Keratinocyte (primary cell): ENCODE measurements around the gene ONECUT1. TPM values are rescaled to one million over a fixed set of nuclear protein-coding genes. Genes with fewer than 3 reads are reported as not detected.

ENCODE experiments used
- DNase-seq: peaks from one replicate; pipeline ENCODE4 v3.0.0-alpha.2; 2011; ENCODE audit warnings: low read depth, missing footprints, low spot score
- FAIRE-seq: peaks from 2 replicates; lab custom pipeline; 2011; peaks lifted over from hg19 to GRCh38; lab: Jason Lieb, UNC
- H2AFZ ChIP-seq: 2 replicates; pipeline ENCODE4 v1.6.0; 2012; ENCODE audit warnings: low read length, control low read depth, inconsistent platforms; ENCODE audit not compliant: control insufficient read depth
- H3K27ac ChIP-seq: 2 replicates; pipeline ENCODE4 v1.5.1; 2011; ENCODE audit warnings: low read length; ENCODE audit not compliant: control insufficient read depth, insufficient read depth
- H3K27me3 ChIP-seq: 3 replicates; pipeline ENCODE4 v1.6.0; 2011; ENCODE audit warnings: low read length; ENCODE audit not compliant: control insufficient read depth, insufficient read depth; ENCODE audit errors: extremely low read depth
- H3K36me3 ChIP-seq, 2 experiments: 2 replicates in 1 of 2; 3 replicates in 1 of 2; pipeline ENCODE4 v1.5.1; 2011; ENCODE audit warnings: low read length in 2 of 2, mild to moderate bottlenecking in 1 of 2; ENCODE audit not compliant: control insufficient read depth in 2 of 2, insufficient read depth in 2 of 2; ENCODE audit errors: extremely low read depth in 1 of 2
- H3K4me1 ChIP-seq: 3 replicates; pipeline ENCODE4 v1.5.1; 2011; ENCODE audit warnings: low read length; ENCODE audit not compliant: control insufficient read depth, insufficient read depth; ENCODE audit errors: extremely low read depth
- H3K4me2 ChIP-seq: 3 replicates; pipeline ENCODE4 v1.6.0; 2011; ENCODE audit warnings: low read depth, low read length; ENCODE audit not compliant: control insufficient read depth, insufficient read depth; ENCODE audit errors: extremely low read depth
- H3K4me3 ChIP-seq, 3 experiments: fragments of 200-600 bp in 1 of 3; sonication (generic) in 1 of 3; 2 replicates in 2 of 3; 3 replicates in 1 of 3; pipeline ENCODE4 v1.5.1; 2011 to 2016; ENCODE audit warnings: low read length in 3 of 3, mild to moderate bottlenecking in 3 of 3, control low read depth in 2 of 3, inconsistent platforms in 1 of 3, low read depth in 1 of 3, mixed read lengths in 1 of 3, mixed run types in 1 of 3, moderate library complexity in 1 of 3; ENCODE audit not compliant: control insufficient read depth in 2 of 3, insufficient read depth in 2 of 3; ENCODE audit errors: extremely low read depth in 1 of 3
- H3K79me2 ChIP-seq: 2 replicates; pipeline ENCODE4 v1.6.0; 2012; ENCODE audit warnings: low read length; ENCODE audit not compliant: control insufficient read depth, insufficient read depth
- H3K9ac ChIP-seq: 3 replicates; pipeline ENCODE4 v1.6.0; 2011; ENCODE audit warnings: low read length; ENCODE audit not compliant: control insufficient read depth, insufficient read depth; ENCODE audit errors: extremely low read depth
- H3K9me1 ChIP-seq: 3 replicates; pipeline ENCODE4 v1.6.0; 2011; ENCODE audit warnings: low read length; ENCODE audit not compliant: control insufficient read depth, insufficient read depth; ENCODE audit errors: extremely low read depth
- H3K9me3 ChIP-seq: 2 replicates; pipeline ENCODE4 v1.5.1; 2012; ENCODE audit warnings: low read depth, low read length; ENCODE audit not compliant: control insufficient read depth
- H4K20me1 ChIP-seq: 3 replicates; pipeline ENCODE4 v1.6.0; 2011; ENCODE audit warnings: low read length; ENCODE audit not compliant: control insufficient read depth, insufficient read depth; ENCODE audit errors: extremely low read depth
- EZH2 ChIP-seq: IDR thresholded peaks from one replicate; pipeline ENCODE4 v1.6.1; 2012; ENCODE audit warnings: inconsistent platforms, mild to moderate bottlenecking, low read length, moderate library complexity
- dilution Hi-C: fragments of 300-500 bp; cut with MboI; formaldehyde crosslinking; loops from one replicate; pipeline ENCODE4 v1.7.0; 2020; ENCODE audit warnings: low sequenced_read_pairs; ENCODE audit not compliant: extremely low pct_ligation_motif_present
- polyA plus RNA-seq, 5 experiments: library from polyadenylated mRNA; depleted of rRNA in 3 of 5; stranded (reverse) in 3 of 5; stranded (forward) in 1 of 5; unstranded in 1 of 5; fragments of >200 nt; gene quantifications; 1 replicate in 1 of 5; 2 replicates in 3 of 5; 3 replicates in 1 of 5; pipeline versions ENCODE4 v1.2.1 to v1.2.3, GENCODE V29; 2011 to 2012; ENCODE audit warnings: missing spikeins in 2 of 5, low read depth in 1 of 5, low replicate concordance in 1 of 5
- TF ChIP-seq, protein P1 (sequence below), 3 experiments: IDR thresholded peaks in 1 of 3; conservative IDR thresholded peaks in 1 of 3; optimal IDR thresholded peaks in 1 of 3; 2 replicates in 2 of 3; 3 replicates in 1 of 3; pipeline versions ENCODE3 to v1.5.1; 2011; ENCODE audit warnings: low read length in 3 of 3, mild to moderate bottlenecking in 3 of 3, moderate library complexity in 2 of 3, control low read depth in 1 of 3, inconsistent platforms in 1 of 3; ENCODE audit not compliant: insufficient read depth in 2 of 3; ENCODE audit errors: extremely low read depth in 1 of 3

The ONECUT1 gene
- polyA plus RNA-seq, 1 donor (not counting 4 experiments of a cell fraction or from before 2014, with no cell fraction given), result not detected

DNA sequence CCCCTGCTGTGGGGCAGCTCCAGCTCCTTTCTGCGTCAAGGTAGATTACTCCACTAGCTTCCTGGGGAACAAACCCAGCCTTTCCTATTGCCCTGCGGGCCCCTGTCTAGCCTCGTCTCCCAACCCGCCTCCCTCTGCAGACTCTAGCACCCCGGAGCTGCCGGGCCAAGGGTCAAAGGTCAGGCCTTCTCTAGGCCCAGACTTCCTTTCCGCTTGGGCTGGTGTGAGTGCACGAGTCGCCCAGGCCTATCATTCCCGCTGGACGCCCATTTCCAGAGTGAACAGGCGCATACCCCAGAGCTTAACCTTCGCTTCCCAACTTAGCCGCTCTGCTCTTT, 11.6 kb upstream of the ONECUT1 start:
- Histone ChIP-seq H3K79me2 (no peaks in the 10 kb centered on the region), H3K4me1 (peaks cover 3% of the 10 kb centered on the region), H3K4me3 (no peak overlapping the region), H3K36me3 (no peaks in the 10 kb centered on the region), H3K4me2 (no peak overlapping the region), H4K20me1 (no peaks in the 10 kb centered on the region), H3K27me3 (peaks cover 99% of the 10 kb centered on the region), H3K9ac (no peak overlapping the region), H3K9me3 (no peaks in the 10 kb centered on the region), H3K9me1 (no peaks in the 10 kb centered on the region), H3K27ac (no peak overlapping the region), H2AFZ (no peak overlapping the region)
- TF ChIP-seq, protein P1, sequence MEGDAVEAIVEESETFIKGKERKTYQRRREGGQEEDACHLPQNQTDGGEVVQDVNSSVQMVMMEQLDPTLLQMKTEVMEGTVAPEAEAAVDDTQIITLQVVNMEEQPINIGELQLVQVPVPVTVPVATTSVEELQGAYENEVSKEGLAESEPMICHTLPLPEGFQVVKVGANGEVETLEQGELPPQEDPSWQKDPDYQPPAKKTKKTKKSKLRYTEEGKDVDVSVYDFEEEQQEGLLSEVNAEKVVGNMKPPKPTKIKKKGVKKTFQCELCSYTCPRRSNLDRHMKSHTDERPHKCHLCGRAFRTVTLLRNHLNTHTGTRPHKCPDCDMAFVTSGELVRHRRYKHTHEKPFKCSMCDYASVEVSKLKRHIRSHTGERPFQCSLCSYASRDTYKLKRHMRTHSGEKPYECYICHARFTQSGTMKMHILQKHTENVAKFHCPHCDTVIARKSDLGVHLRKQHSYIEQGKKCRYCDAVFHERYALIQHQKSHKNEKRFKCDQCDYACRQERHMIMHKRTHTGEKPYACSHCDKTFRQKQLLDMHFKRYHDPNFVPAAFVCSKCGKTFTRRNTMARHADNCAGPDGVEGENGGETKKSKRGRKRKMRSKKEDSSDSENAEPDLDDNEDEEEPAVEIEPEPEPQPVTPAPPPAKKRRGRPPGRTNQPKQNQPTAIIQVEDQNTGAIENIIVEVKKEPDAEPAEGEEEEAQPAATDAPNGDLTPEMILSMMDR (optimal IDR thresholded peaks at IDR 0.05 in 1 of 3, IDR thresholded peaks at IDR 0.05 in 1 of 3, conservative IDR thresholded peaks at IDR 0.05 in 1 of 3; ENCODE audit: extremely low read depth in 1 of 3, insufficient read depth in 2 of 3, low read length in 3 of 3), result no peak
- DNase-seq (no peak), FAIRE-seq (no peak)
- dilution Hi-C loops, result no loop called here

DNA sequence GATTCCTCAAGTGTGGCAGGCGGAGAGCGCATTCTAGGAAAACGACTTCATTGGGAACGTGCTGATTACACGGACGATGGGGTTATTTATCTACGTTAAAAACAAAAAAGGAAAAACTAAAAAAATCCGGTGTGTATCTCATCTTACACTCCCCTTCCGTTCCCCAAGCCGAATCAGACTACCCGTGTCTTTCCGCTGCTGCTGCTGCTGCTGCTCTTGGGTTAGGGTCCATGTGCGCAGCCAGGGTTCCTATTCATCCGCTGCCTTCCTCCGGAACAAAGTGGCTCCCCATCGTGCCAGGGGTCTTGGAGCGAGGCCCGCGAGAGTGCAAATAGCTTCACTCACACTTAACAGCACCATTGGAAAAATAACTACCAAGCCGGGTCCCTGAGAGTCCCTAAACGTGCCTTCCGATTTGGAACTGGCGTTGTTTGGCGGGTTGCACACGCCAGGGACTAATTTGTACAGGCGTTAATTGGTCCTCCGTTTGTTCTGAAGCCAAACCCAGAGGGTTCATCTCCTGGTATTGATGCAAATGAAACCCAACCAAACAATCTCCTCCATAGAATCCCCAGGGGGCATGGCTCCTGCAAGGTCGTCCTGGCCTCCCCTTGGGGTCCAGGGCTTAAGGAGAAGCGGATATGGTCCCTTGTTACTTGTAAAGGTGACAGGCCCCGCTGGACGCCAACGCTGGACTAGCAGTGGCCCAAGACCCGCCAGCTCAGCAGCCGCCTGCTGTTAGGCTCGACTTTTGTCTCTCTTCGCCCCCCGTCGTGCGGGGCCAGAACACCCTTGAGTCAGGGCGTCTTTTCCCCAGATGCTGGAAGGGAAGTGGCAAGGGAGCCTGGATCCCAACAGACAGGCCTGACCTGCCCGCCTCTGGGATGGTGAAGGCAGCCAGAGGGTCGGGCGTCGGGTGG, 11.0 kb upstream of the ONECUT1 start:
- Histone ChIP-seq H2AFZ (no peak overlapping the region), H3K9me3 (no peaks in the 10 kb centered on the region), H3K27me3 (peaks cover 99% of the 10 kb centered on the region), H3K4me1 (peaks cover 3% of the 10 kb centered on the region), H4K20me1 (no peaks in the 10 kb centered on the region), H3K79me2 (no peaks in the 10 kb centered on the region), H3K9me1 (no peaks in the 10 kb centered on the region), H3K27ac (no peak overlapping the region), H3K9ac (no peak overlapping the region), H3K4me2 (no peak overlapping the region), H3K36me3 (no peaks in the 10 kb centered on the region), H3K4me3 (no peak overlapping the region)
- dilution Hi-C loops, result no loop called here
- no peak for FAIRE-seq
- TF ChIP-seq, protein P1 (optimal IDR thresholded peaks at IDR 0.05 in 1 of 3, IDR thresholded peaks at IDR 0.05 in 1 of 3, conservative IDR thresholded peaks at IDR 0.05 in 1 of 3; ENCODE audit: extremely low read depth in 1 of 3, insufficient read depth in 2 of 3, low read length in 3 of 3), result no peak
- TF ChIP-seq EZH2, result peak; percentile 58
- DNase-seq, result no peak
